ENCODE results near the gene CPSF2. TPM values are rescaled to one million over a fixed set of nuclear protein-coding genes. Genes with fewer than 3 reads are reported as not detected.
"Not testable (repeated sequence)": the region's sequence is repeated elsewhere in the genome, so short reads cannot be mapped to it uniquely, and the experiment has no call there.

CPSF2 gene
- total and polyA plus RNA-seq, 10 of the 15 experiments (the other 5 are each of a cell fraction or from before 2014, with no cell fraction given): 18.2 to 71.8 (median 47.0) TPM

GRCh38 chr14:92185559-92185958 is 63.8 kb downstream of the CPSF2 start (continued):
- TF ChIP-seq ZBTB11 (CRISPR knock-in tag; IDR thresholded peaks at IDR 0.05) (no peak), TCF3 (IDR thresholded peaks at IDR 0.05; ENCODE audit: borderline replicate concordance, insufficient read depth, low read depth, low read length) (no peak), SMAD1 (IDR thresholded peaks at IDR 0.05; ENCODE audit: low read depth, partially characterized antibody) (no peak), TBL1XR1 (IDR thresholded peaks at IDR 0.05; ENCODE audit: low read depth, low read length) (no peak), BCL3 (IDR thresholded peaks at IDR 0.05; ENCODE audit: borderline replicate concordance, insufficient read depth, low read depth, low read length, poor library complexity, severe bottlenecking) (no peak)

- POLR2A ChIA-PET; H3K4me2 ChIP-seq (ENCODE audit: control insufficient read depth, insufficient read depth); H3K9ac ChIP-seq (ENCODE audit: control insufficient read depth, insufficient read depth, low read length); H3K4me1 ChIP-seq (ENCODE audit: control insufficient read depth, insufficient read depth, low read length); DNase-seq (ENCODE audit: low read depth, low spot score); FAIRE-seq; H4K20me1 ChIP-seq (ENCODE audit: control insufficient read depth, insufficient read depth); RAD21 ChIA-PET (ENCODE audit: unreplicated experiment); H3K4me3 ChIP-seq; H3K79me2 ChIP-seq (ENCODE audit: control insufficient read depth, insufficient read depth, low read length); H2AFZ ChIP-seq (ENCODE audit: control insufficient read depth, low read depth, low read length); H3K27ac ChIP-seq (ENCODE audit: control insufficient read depth, insufficient read depth); H3K36me3 ChIP-seq (ENCODE audit: control insufficient read depth in 2 of 2, insufficient read depth in 2 of 2, low read length in 1 of 2); in situ Hi-C loops (cut with MboI); ATAC-seq; H3K9me3 ChIP-seq (replicated peaks; ENCODE audit: control insufficient read depth, insufficient read depth, low read length); H3K27me3 ChIP-seq (replicated peaks in 1 of 2; ENCODE audit: control insufficient read depth in 2 of 2, insufficient read depth in 2 of 2, low read length in 1 of 2); CTCF ChIA-PET; BruUV-seq (replicated peaks); SMC1A ChIA-PET (ENCODE audit: uncharacterized antibody, unreplicated experiment); intact Hi-C loops (cut with micrococcal nuclease; ENCODE audit: unreplicated experiment): not testable (repeated sequence)
- 74% methylated on average over 16 of the region's 23 CpGs for WGBS (ENCODE audit: insufficient coverage, insufficient replicate concordance, low lambda C conversion rate, missing lambda C conversion rate)
Measured at GRCh38 chr14:92187616-92188015, 65.8 kb downstream of the CPSF2 start.

Measured in GM12878 (cell line).